DMS79 (cell line): Measurements from ENCODE around the gene ZACN.
A peak's percentile ranks its signal among the peaks of the same experiment; 100 is the strongest.

ENCODE experiments used
- DNase-seq: peaks from one replicate; lab custom pipeline; 2025; lab: John Stamatoyannopoulos, UW

The ZACN gene

DNA sequence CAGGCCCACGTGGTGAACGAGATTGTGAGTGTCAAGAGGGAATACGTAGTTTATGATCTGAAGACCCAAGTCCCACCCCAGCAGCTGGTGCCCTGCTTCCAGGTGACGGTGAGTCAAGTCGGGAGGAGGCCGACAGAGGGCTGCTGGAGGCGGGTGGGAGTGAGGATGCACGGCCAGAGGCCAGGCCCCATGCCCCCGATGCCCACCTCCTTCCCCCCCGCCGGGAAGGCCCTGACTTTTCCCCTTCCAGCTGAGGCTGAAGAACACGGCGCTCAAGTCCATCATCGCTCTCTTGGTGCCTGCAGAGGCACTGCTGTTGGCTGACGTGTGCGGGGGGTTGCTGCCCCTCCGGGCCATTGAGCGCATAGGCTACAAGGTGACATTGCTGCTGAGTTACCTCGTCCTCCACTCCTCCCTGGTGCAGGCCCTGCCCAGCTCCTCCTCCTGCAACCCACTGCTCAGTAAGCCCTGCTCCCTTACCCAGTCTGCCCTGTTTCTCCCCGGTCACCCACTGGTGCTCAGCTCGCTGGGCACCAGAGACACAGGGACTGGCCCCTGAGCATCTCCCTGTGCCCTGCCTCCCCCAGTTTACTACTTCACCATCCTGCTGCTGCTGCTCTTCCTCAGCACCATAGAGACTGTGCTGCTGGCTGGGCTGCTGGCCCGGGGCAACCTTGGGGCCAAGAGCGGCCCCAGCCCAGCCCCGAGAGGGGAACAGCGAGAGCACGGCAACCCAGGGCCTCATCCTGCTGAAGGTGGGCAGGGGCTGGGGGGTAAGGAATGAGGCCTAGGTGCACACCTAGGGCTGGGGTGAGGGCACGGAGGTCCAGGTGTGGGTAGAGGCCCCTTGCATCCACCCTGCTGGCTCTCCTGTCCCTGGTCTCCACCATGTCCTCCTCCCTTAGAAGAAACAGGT lies 2.6 kb downstream of the ZACN start:
- no peak for DNase-seq

DNA sequence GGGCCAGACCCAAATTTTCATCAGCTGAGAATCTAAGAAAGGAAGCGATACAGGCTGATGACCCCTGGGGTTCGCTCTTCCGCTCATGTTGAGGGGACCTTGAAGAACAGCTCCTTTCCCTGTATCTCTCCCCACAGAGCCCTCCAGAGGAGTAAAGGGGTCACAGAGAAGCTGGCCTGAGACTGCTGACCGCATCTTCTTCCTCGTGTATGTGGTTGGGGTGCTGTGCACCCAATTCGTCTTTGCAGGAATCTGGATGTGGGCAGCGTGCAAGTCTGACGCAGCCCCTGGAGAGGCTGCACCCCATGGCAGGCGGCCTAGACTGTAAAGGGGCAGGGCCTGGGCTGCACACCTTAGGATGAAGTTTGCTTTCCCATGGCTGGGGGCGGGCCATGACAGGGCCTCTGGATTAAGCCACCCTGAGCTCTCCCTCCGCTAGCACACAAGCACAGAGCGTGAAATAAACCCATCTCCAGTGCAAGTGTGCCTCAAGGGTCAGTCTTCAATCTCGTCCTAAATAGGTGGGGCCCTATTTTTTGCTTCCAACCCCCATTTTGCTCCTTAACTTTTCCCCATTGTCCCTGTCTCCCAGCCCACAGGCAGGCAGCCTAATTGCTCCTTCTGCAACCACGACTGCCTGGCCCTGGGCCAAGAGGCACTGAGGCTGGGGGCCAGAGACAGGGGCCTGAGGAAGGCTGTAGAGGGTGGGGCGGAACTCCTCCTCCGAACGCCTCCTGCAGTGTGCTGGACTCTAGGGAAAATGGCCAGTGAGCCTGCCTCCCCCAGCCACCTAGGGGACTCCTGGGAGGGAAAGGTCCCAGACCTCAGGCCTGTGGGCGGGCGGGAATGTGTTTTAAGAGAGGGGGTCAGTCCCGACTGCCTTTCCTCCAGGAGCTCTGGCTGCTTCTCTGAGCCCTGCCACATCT lies 3.6 kb downstream of the ZACN start:
- peak; percentile 8 for DNase-seq

DNA sequence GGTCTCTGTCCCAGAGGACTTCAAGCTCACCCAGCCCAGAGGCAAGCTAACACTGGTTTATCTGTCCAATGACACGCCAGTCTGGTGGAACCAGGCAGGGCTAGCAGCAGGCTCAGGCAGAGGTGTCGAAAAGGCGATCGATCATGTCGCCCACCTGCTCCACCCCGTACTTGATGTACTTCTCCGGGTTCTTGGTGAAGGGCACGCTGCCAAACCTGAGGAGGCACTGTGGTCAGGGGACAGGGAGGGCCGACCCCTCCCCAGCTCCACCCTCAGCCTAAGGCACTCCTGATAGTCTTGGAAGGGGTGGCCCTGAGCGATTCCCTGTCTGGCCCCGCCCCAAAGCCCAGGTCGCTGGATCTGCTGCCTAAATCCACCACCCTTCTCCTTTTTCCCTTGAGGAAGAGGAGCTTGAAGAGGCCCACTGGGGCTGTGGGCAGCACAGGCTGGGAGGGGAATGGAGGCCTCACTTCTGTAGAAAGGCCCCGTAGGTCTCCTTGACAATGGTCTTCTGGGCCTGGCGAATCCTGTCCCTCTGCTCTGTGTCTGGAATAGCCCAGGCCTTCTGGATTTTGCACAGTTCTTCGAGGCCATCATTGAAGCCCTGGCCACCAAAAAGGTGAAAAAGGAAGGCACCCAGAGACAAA lies 4.7 kb downstream of the ZACN start:
- peak; percentile 20 for DNase-seq

DNA sequence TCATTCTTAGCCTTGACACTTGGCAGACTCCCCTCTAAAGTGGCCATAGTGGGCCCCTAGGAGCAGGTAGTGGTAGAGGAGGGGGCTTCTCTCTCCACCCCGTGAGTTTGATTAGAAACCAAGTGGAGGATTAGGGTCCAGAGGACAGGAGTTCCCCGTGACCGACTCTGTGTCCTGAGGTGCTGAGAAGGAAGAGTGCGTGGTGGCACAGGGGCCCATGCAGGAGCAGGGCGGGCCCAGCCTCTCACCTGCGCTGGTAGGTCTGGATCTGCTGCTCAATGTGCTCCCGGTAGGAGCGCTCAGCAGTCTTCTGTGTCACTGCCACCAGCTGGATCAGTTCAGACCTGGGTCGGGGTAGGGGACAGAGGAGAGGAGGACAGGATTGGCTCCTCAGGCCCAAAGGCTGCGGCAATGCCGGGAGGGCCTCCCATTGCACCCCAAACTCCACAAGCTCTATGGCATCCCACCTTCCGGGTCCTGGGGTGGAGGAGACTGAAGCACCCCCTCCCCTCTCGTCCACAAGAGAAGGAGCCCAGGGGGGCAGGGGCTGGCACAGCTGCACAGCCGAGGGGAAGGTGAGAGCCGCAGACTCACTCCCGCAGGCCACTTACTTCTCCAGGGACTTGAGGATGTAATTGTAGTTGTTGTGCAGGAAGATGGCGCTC lies 6.2 kb downstream of the ZACN start:
- DNase-seq = no peak

DNA sequence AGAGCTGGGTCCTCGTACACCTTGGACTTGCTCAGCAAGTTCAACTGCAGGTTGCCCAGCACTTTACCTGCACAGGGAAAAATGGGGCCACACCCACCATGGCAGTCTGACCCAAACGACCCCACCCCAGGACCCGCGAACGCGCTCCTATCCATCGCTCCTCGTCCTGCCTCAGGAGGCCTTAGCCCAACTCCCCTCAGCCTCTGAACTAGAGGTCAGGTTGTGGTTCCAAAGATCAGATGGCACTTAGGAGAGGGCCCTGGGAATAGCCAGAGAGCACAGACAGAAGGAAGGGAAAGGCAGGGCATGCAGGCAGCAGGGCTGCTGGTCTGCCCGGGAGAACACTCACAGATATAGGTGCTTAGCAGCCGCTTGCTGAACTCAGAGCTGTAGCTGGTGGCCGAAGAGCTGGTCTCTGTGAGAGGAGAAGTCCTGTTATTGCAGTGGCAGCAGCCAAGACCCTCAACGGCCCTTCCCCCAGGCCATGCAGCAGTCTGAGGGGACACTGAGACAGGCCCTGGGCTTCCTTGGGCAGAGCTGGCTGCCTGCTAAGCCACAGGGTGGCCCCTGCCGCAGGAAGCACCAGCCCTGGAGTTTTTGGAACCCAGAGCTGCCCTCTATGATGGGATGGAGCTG lies 6.9 kb downstream of the ZACN start:
- no peak for DNase-seq

DNA sequence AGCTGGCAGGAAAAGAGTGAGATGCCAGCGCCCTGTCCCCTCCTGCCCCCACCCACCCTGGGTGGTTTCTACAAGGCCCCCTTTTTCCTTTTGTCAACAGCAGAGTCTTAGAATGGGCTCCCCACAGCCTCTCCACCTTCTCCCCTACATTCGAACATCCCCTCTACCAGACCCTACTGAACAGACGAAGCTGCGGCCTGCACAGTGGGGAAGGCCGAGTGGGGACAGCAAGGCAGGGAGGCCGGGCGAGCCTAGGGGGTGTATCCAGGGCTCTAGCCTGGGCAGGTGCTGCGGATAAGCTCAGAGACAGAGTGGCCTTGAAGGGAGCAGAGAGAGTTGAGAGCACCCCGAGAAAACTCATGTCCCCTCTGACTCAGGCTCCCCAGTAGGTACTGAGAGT lies 7.4 kb downstream of the ZACN start:
- no peak for DNase-seq

DNA sequence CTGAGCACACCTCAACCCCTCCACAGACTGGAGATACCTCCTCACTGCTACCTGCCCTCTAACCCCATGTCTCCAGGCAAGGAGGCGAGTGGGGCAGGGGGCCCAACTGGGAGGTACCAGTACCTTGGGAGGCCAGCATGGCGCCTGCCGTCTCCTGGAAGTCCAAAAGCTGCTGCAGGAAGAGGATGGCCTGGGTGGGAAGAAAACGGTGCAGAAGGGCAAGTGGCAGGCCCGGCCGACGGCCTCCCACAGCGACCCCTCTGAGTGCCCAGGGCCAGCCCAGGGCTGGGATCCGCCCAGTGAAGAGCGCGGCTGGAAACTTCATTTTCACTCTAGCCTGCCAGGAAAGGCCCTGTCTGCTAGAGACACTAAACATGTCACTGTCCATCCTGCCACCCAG lies 8.5 kb downstream of the ZACN start:
- no peak for DNase-seq

DNA sequence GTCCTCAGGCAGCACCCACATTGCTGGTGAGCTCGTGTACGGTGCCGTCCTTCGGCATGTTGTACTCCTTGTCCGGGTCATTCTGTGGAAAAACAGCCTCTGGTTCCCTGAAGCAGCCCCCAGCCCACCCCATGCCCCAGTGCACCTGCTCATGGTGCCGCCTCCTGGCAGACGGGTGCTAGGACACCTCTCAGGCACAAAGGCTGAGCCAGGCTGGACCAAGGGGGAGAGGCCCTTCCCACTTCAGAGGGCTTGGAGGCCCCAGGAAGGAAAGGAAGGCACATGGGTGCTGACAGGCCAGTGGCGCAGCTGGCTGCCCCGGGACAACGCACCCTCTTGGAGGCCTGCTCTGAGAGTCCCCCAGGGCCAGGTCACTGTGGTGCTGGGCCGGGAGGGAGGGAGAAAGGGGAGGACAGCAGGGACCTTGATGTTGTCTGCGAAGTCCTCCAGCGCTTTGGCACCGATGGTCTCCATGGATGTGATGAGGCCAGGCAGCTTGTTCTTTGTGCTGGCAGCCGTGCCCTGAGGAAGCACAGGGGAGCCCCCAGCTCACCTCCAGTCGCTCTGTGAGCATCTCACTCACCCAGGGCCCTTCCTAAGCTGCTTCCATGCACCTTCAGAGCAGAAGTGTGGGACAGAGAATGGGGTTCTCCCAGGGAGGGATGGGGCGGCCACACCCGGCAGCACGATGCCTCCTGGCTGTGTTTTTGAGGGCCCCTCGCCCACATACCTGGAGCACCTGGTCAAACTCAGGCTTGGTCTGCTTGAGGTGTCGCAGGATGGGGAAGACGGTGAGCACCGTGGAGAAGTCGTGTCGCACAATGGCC lies 9.3 kb downstream of the ZACN start:
- no peak for DNase-seq

DNA sequence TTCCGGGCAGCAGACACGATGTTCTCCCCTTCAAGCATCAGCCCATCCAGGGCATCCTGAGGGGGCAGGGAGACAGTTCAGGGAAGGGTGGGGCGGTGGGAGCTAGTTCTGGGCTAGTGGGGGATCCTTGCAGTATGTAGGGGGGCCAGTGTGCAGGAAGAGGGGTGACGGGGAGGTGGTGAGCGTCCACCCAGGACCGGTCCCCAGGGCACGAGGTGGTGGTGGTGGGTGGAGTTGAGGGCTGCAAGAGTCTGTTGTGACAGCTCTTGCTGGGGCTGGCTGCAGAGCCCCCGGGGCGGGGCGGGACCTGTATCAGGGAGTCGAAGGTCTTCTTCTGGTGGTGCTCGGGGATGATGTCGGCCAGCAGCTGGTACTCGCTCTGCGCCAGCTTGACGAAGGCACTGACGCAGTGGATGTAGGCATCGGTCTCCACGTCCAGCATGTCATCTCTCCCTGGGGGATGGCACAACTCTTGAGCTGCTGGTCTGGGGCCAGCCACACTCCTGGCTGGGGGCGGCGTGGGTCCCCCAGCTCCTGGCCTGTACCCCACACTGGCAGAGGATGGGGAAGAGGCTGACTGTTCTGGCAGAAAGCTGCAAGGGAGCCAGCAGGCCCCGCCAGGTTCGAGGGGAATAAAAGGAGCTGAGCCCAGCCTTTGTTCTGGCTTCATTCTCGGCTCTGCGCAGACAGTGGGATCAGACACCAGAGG lies 10.0 kb downstream of the ZACN start:
- no peak for DNase-seq

DNA sequence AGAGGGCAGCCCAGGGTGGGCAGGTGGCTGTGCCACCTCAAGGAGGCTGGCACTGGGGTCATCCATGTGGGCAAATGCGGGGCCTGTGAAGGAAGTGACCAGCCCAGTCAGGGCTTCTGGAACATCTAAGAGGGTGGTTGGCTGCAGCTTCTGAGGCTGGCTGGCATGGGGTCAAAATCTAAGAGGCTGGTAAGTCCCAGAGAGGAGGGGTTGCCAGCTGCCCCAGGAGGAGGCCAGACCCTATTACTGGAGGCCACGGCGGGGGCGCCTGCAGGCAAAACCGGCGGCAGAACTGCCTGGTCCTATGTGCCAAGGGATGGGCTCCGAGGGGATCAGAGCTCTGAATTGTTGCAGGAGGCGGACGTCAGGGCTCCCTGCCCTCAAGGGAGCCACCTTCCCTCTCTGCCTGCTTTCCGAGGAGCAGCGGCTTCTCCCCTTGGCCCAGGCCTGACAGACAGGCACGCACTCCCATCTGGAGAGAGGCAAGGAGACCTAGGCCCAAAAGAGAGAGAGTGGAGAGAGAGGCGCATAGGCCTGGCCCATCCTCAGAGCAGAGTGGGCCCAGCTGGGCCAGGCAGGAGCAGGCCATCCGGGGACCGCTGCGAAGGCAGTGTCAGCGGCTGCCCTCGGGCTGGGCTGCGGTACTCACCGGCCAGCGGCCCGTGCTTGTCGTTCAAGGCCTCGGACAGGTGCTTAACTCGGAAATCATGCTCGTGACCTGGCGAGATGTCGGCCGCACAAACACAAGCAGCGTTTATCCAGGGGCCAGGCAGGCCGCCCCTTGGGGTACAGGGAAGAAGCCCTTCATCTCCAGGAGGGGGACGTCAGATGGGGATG lies 10.9 kb downstream of the ZACN start:
- no peak for DNase-seq

DNA sequence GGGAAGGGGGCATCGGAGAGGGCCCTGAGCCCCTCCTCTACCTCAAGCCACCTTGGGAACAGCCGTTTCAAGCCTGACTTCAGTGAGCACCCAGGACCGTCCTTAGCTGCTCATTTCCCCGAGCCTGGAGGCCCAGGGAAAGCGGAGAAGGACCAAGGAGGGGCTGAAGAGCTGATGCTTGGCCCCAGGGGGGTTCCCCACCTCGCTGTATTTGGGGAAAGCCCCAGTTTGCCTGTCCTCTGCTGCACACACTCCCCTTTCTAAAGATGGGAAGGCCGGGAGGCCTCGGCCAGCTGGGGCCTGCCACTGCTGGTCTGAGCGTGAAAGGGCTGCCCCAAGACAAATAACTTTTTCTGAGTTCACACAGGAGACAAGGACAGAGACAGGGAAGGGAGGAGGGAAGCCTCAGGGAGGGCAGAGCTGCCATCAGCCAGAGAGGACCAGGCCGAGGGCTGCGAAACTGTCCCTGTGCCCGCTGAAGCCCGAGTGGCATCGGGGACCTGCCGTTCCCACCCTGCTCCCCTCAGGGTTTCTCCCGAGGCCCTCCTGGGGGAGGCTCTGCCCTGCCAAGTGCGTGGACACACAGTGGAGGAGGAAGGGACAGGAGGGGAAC lies 11.6 kb downstream of the ZACN start:
- DNase-seq = no peak

DNA sequence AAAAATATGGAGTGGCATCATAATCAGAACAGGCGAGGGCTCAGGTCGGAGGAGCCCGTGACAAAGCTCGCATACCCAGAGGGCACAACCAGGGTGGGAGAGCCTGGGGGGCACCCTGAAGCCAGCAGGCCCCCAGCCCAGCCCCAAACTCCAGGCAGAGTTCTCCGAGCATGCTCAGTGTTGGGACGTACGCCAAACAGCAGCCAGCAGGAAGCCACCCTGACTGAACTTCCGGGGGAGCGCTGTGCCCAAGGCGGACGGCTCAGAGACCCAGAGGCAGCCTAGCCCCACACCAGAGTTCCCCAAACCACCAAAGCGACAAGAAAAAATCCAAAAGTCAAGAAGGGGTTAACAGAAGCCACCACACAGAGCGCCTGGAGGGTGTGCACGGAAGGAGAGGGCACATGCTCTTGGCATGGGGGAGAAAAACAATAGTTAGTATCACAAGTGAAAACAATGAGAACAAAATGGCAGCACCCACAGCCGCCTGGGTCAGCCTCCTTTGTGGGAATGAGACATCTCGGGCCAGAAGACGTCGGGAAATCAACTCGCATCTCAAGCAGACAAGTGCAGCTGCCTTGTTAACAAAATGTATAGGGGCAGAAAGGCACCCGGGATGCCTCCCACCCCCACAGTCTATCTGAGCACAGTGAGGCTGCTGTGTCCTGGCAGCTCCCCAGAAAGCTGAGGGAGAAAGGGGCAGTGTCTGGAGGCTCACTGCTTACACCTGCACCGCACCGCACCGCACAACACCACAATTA lies 12.7 kb downstream of the ZACN start:
- DNase-seq = no peak

DNA sequence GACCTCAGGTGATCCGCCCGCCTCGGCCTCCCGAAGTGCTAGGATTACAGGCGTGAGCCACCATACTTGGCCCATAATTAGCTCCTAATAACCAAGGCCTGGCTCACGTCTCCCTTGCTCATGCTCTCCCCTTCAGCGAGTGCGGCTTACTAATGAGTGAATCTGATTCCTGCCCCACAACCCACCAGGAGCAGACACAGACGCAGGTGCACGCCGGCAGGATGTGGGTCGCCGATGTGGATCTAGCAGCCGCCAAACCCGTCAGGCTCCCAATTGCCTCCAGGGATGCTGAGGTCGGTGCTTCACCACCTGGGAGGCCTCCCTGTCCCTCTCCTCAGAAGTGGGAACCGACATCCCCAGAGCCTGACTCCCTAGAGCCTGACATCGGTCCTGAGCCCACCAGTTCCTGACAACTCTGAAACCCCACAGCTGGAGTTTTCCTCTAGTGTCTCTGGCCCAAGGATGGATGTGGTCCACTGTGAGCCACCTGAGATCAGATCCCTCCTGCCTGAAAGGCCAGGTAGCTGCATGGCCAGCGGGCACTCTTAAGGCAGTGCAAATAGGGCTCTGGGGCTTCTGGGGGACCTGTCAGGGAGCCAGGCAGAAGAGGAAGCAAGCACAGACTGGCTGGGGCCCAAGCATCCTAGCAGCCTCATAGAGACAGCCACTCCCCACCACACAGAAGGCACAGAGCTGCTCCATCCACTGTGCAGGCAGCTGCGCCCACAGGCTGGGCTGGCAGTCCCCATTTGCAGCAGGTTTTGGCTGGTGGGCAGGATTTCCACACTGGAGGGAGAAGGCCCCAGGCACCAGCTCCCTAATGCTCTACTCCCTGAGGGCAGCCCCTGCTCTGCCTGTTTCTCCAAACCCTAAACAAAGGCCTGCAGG lies 13.8 kb downstream of the ZACN start:
- DNase-seq = no peak

DNA sequence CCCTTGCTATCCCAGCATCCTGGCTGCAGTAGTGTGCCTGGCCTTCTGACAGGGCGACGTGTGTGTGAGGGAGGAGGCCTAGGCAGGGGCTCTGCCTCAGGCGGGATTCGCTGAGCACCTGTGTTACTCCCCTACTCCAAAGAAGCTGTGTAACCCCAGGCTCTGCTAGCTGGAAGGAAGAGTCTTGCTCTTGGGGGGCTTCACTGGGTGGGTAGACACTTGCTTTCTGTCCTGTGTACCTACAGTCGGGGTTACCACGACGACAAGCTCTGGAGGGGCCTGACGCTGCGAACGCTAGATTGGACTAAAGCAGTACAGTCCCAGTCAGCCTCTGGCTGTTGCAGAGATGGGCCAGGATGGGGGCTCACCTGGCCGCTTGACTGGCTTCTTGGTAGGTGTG lies 15.1 kb downstream of the ZACN start:
- DNase-seq = no peak

DNA sequence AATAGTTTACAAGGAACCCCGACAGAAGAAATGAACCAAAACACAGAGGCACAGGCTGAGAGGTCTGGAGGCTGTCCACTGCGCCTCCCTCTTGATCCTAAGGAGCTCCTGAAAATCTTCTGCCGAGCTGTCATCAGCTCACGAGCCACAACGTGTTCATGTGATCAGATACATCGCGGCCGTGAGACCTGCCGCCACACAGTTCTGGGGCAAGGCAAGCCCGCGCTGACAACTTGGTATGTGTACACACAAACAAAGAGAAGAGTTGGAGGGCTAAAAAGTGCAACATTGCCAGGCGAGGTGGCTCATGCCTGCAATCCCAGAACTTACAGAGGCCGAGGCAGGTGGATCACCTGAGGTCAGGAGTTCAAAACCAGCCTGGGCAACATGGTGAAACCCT lies 17.0 kb downstream of the ZACN start:
- no peak for DNase-seq

DNA sequence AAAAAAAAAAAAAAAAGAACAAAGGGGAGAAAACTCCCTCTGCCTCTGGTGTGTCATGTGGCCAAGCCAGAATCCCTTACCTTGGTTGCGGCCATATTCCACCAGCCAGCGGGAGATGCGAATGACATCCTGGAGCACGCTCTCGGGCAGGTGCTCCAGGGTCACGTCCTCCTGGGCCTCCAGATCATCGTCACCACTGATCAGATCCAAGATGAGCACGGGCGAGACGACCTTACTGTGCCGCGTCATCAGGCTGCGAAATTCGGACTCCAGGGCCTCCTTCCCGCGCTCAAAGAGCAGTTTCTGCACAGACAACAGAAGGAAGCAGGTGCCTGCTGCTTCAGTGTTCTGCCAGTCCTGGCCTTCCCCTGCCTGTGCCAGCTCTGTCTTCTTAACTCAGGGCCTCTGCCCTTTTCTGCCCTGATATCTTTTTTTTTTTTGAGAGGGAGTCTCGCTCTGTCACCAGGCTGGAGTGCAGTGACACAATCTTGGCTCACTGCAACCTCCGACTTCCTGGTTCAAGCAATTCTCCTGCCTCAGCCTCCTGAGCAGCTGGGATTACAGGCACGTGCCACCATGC lies 18.8 kb downstream of the ZACN start:
- DNase-seq = no peak

DNA sequence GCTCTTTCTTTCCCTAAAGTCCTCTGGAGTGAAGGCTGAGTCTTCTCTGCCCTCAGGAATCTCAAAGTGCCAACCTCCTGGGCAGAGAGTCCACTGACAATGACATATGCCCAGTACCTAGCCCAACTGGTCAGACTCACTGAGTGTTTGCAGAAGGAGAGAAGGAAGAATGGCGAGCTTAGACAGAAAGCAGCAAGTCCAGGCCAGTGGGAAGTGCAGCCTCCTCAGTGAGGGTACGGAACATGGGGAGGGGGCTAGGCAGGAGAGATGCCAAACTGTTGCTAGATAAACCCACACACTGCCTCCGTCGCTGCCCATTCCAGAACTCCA lies 23.9 kb downstream of the ZACN start:
- DNase-seq = no peak
